Activated CD8-positive, alpha-beta T cell treated with anti-CD3 and anti-CD28 coated beads, Interleukin-2, amount 10 ng/mL, durations not matched to agents 7 days and 5 days (primary cell): ENCODE data around the gene RYK. TPM values are rescaled to one million over a fixed set of nuclear protein-coding genes. Genes with fewer than 3 reads are reported as not detected.
"Not testable (repeated sequence)": the region's sequence is repeated elsewhere in the genome, so short reads cannot be mapped to it uniquely, and the experiment has no call there.

ENCODE experiments used
- ATAC-seq: fragments of 150-1000 bp; cut with Tn5 transposase; one replicate; pipeline ENCODE4 v1.10.0; 2021; ENCODE audit warnings: moderate library complexity
- CTCF ChIA-PET: fragments of 350-600 bp; sonication (Branson Sonifier 250); formaldehyde crosslinking; loops from one replicate; lab custom pipeline; 2021; ENCODE audit warnings: antibody characterized with exemption; lab: Charles Lee
- POLR2A ChIA-PET: fragments of 350-600 bp; sonication (Branson Sonifier 250); formaldehyde crosslinking; loops from one replicate; lab custom pipeline; 2021; ENCODE audit warnings: antibody characterized with exemption; lab: Charles Lee
- DNase-seq: peaks from one replicate; pipeline ENCODE4 v3.0.0-alpha.2; 2020
- H3K27ac Mint-ChIP-seq: one replicate; pipeline ENCODE4 v1.8.0; 2021; ENCODE audit warnings: mild to moderate bottlenecking, mixed read lengths
- H3K27me3 Mint-ChIP-seq: one replicate; pipeline ENCODE4 v1.8.0; 2021; ENCODE audit warnings: low read depth, mixed read lengths
- H3K36me3 Mint-ChIP-seq: one replicate; pipeline ENCODE4 v1.8.0; 2021; ENCODE audit warnings: low read depth, mixed read lengths
- H3K4me1 Mint-ChIP-seq: one replicate; pipeline ENCODE4 v1.8.0; 2021; ENCODE audit warnings: low read depth, mixed read lengths
- H3K4me3 Mint-ChIP-seq: one replicate; pipeline ENCODE4 v1.8.0; 2021; ENCODE audit warnings: mild to moderate bottlenecking, mixed read lengths
- H3K9me3 Mint-ChIP-seq: one replicate; pipeline ENCODE4 v1.8.0; 2022; ENCODE audit warnings: mixed read lengths; ENCODE audit not compliant: insufficient read depth
- total RNA-seq, 2 experiments: library from RNA; stranded (reverse); gene quantifications; one replicate each; pipeline ENCODE4 v1.2.3, GENCODE V29; 2021

RYK gene
- total RNA-seq, 2 experiments from 2014 or later: 6.9 to 9.4 TPM

- POLR2A ChIA-PET: no interaction called here
- no peak overlapping the region for H3K27ac Mint-ChIP-seq
- no peaks in the 10 kb centered on the region for H3K9me3 Mint-ChIP-seq
- peaks cover 3% of the 10 kb centered on the region for H3K27me3 Mint-ChIP-seq
- ATAC-seq (no peak), DNase-seq (no peak)
- no peak overlapping the region for H3K4me3 Mint-ChIP-seq
- peaks cover 2% of the 10 kb centered on the region for H3K36me3 Mint-ChIP-seq
- H3K4me1 Mint-ChIP-seq: peaks cover 26% of the 10 kb centered on the region
- CTCF ChIA-PET: interaction anchor here (1.2 to 1.9 kb wide), 4 partner anchors 9 to 241 kb away, joined by 3 to 16 read pairs (median 5); partner anchors contain the start of gene RYK
Measured at GRCh38 chr3:134232951-134233350, 17.7 kb downstream of the RYK start.

- POLR2A ChIA-PET: no interaction called here
Measured at GRCh38 chr3:134232151-134232550, 18.5 kb downstream of the RYK start.

GRCh38 chr3:134231131-134231530 is 19.5 kb downstream of the RYK start:
- ChIA-PET POLR2A (interaction anchor here (0.5 kb wide), 1 partner anchor 13 kb away, joined by 3 read pairs; no protein-coding TSS in a partner anchor), CTCF (interaction anchor here (1.9 kb wide), 1 partner anchor 243 kb away, joined by 5 read pairs; no protein-coding TSS in a partner anchor)
- peaks cover 16% of the 10 kb centered on the region for H3K4me1 Mint-ChIP-seq
- DNase-seq (no peak), ATAC-seq (no peak)
- H3K27me3 Mint-ChIP-seq: peaks cover 5% of the 10 kb centered on the region
- H3K4me3 Mint-ChIP-seq: no peak overlapping the region
- H3K27ac Mint-ChIP-seq: no peak overlapping the region
- no peaks in the 10 kb centered on the region for H3K9me3 Mint-ChIP-seq
- peaks cover 2% of the 10 kb centered on the region for H3K36me3 Mint-ChIP-seq

More at GRCh38 chr3:134232151-134232550, 18.5 kb downstream of the RYK start:
- Mint-ChIP-seq H3K9me3 (no peaks in the 10 kb centered on the region), H3K27me3 (peaks cover 3% of the 10 kb centered on the region), H3K4me3 (no peak overlapping the region), H3K4me1 (peaks cover 22% of the 10 kb centered on the region), H3K27ac (no peak overlapping the region), H3K36me3 (peaks cover 2% of the 10 kb centered on the region)
- CTCF ChIA-PET: interaction anchor here (1.2 to 1.9 kb wide), 4 partner anchors 9 to 242 kb away, joined by 3 to 16 read pairs (median 5); partner anchors contain the start of gene RYK
- DNase-seq (no peak), ATAC-seq (peak; percentile 53)

GRCh38 chr3:134229038-134229437 is 21.6 kb downstream of the RYK start:
- Mint-ChIP-seq H3K27ac (no peak overlapping the region), H3K9me3 (no peaks in the 10 kb centered on the region), H3K4me3 (no peak overlapping the region), H3K4me1 (peaks cover 11% of the 10 kb centered on the region), H3K36me3 (peaks cover 2% of the 10 kb centered on the region), H3K27me3 (peaks cover 2% of the 10 kb centered on the region)
- DNase-seq: no peak
- no peak for ATAC-seq
- POLR2A ChIA-PET: no interaction called here
- CTCF ChIA-PET: no interaction called here

- Mint-ChIP-seq H3K36me3 (peaks cover 2% of the 10 kb centered on the region), H3K27ac (no peak overlapping the region), H3K4me1 (peaks cover 11% of the 10 kb centered on the region), H3K4me3 (no peak overlapping the region), H3K9me3 (no peaks in the 10 kb centered on the region), H3K27me3 (peaks cover 2% of the 10 kb centered on the region)
- CTCF ChIA-PET: no interaction called here
- no peak for DNase-seq
- POLR2A ChIA-PET: no interaction called here
- no peak for ATAC-seq
Measured at GRCh38 chr3:134228479-134228878, 22.2 kb downstream of the RYK start.

- H3K9me3 Mint-ChIP-seq: no peaks in the 10 kb centered on the region
- H3K4me3 Mint-ChIP-seq: no peak overlapping the region
- peaks cover 11% of the 10 kb centered on the region for H3K4me1 Mint-ChIP-seq
- ATAC-seq (no peak), DNase-seq (no peak)
- peaks cover 2% of the 10 kb centered on the region for H3K36me3 Mint-ChIP-seq
- peaks cover 2% of the 10 kb centered on the region for H3K27me3 Mint-ChIP-seq
- ChIA-PET CTCF (interaction anchor here (5.5 kb wide), 1 partner anchor 16 kb away, joined by 43 read pairs; no protein-coding TSS in a partner anchor), POLR2A (no interaction called here)
- no peak overlapping the region for H3K27ac Mint-ChIP-seq
Measured at GRCh38 chr3:134228035-134228434, 22.6 kb downstream of the RYK start.

- not testable (repeated sequence) for ATAC-seq, H3K36me3 Mint-ChIP-seq
Measured at GRCh38 chr3:134224796-134225156, 25.9 kb downstream of the RYK start.

GRCh38 chr3:134222835-134223234 is 27.8 kb downstream of the RYK start:
- POLR2A ChIA-PET: interaction anchor here (0.6 kb wide), 1 partner anchor 11 kb away, joined by 3 read pairs; no protein-coding TSS in a partner anchor
- H3K4me3 Mint-ChIP-seq: no peak overlapping the region
- CTCF ChIA-PET: interaction anchor here (0.7 to 5.5 kb wide), 4 partner anchors 9 to 89 kb away, joined by 3 to 43 read pairs (median 4); no protein-coding TSS in a partner anchor
- peaks cover 2% of the 10 kb centered on the region for H3K27me3 Mint-ChIP-seq
- H3K36me3 Mint-ChIP-seq: no peaks in the 10 kb centered on the region
- ATAC-seq: no peak
- no peak for DNase-seq
- no peaks in the 10 kb centered on the region for H3K9me3 Mint-ChIP-seq
- peaks cover 2% of the 10 kb centered on the region for H3K4me1 Mint-ChIP-seq
- H3K27ac Mint-ChIP-seq: no peak overlapping the region

More at GRCh38 chr3:134224796-134225156, 25.9 kb downstream of the RYK start:
- H3K9me3 Mint-ChIP-seq, H3K27ac Mint-ChIP-seq, POLR2A ChIA-PET, DNase-seq, H3K4me3 Mint-ChIP-seq, H3K4me1 Mint-ChIP-seq, H3K27me3 Mint-ChIP-seq: not testable (repeated sequence)
- CTCF ChIA-PET: interaction anchor here (0.7 to 5.5 kb wide), 7 partner anchors 13 to 407 kb away, joined by 3 to 43 read pairs (median 4); no protein-coding TSS in a partner anchor

GRCh38 chr3:134216851-134217250 is 33.8 kb downstream of the RYK start:
- ChIA-PET POLR2A (no interaction called here), CTCF (interaction anchor here (0.5 to 1.5 kb wide), 3 partner anchors 16 to 257 kb away, joined by 3 to 5 read pairs (median 4); no protein-coding TSS in a partner anchor)
- Mint-ChIP-seq H3K36me3 (no peaks in the 10 kb centered on the region), H3K9me3 (no peaks in the 10 kb centered on the region), H3K4me3 (no peak overlapping the region), H3K27ac (no peak overlapping the region), H3K27me3 (no peaks in the 10 kb centered on the region), H3K4me1 (peaks cover 10% of the 10 kb centered on the region)
- DNase-seq (no peak), ATAC-seq (no peak)

GRCh38 chr3:134216191-134216764 is 34.4 kb downstream of the RYK start:
- no peaks in the 10 kb centered on the region for H3K9me3 Mint-ChIP-seq
- DNase-seq (no peak), ATAC-seq (no peak)
- H3K4me3 Mint-ChIP-seq: no peak overlapping the region
- peaks cover 10% of the 10 kb centered on the region for H3K4me1 Mint-ChIP-seq
- CTCF ChIA-PET: interaction anchor here (0.5 to 1.5 kb wide), 3 partner anchors 16 to 258 kb away, joined by 3 to 5 read pairs (median 4); no protein-coding TSS in a partner anchor
- no peak overlapping the region for H3K27ac Mint-ChIP-seq
- H3K36me3 Mint-ChIP-seq: no peaks in the 10 kb centered on the region
- H3K27me3 Mint-ChIP-seq: no peaks in the 10 kb centered on the region
- POLR2A ChIA-PET: no interaction called here

- H3K4me1 Mint-ChIP-seq: peaks cover 10% of the 10 kb centered on the region
- no peak for ATAC-seq
- no peaks in the 10 kb centered on the region for H3K27me3 Mint-ChIP-seq
- CTCF ChIA-PET: interaction anchor here (0.9 to 4.2 kb wide), 6 partner anchors 17 to 284 kb away, joined by 3 to 41 read pairs (median 4); no protein-coding TSS in a partner anchor
- no peak overlapping the region for H3K27ac Mint-ChIP-seq
- POLR2A ChIA-PET: no interaction called here
- DNase-seq: no peak
- no peaks in the 10 kb centered on the region for H3K36me3 Mint-ChIP-seq
- no peaks in the 10 kb centered on the region for H3K9me3 Mint-ChIP-seq
- H3K4me3 Mint-ChIP-seq: no peak overlapping the region
Measured at GRCh38 chr3:134214239-134214638, 36.4 kb downstream of the RYK start.
